B cell (primary cell): ENCODE results near the gene ATP11B. TPM values are rescaled to one million over a fixed set of nuclear protein-coding genes. Genes with fewer than 3 reads are reported as not detected.

Experiments used
- ATAC-seq: fragments of 200-7000 bp; cut with Tn5 transposase; one replicate; pipeline ENCODE4 v1.10.0; 2021; ENCODE audit warnings: low read depth, mild to moderate bottlenecking, moderate number of reproducible peaks, moderate library complexity
- CTCF ChIA-PET: fragments of 350-600 bp; sonication (Branson Sonifier 250); formaldehyde crosslinking; loops from one replicate; lab custom pipeline; 2021; ENCODE audit warnings: antibody characterized with exemption, inconsistent platforms; lab: Charles Lee
- POLR2A ChIA-PET: fragments of 350-600 bp; sonication (Branson Sonifier 250); formaldehyde crosslinking; loops from one replicate; lab custom pipeline; 2021; ENCODE audit warnings: antibody characterized with exemption; lab: Charles Lee
- DNase-seq: peaks from one replicate; pipeline ENCODE4 v3.0.0; 2013
- H2AFZ ChIP-seq: 2 replicates; pipeline ENCODE4 v1.6.1; 2012; ENCODE audit warnings: mild to moderate bottlenecking, low read depth, low read length; ENCODE audit not compliant: insufficient read depth, poor library complexity, severe bottlenecking
- H3K27ac ChIP-seq, 2 donors: 1 replicate in 1 of 2; 2 replicates in 1 of 2; pipeline ENCODE4 v1.5.1; 2012 to 2013; ENCODE audit warnings: low read length in 2 of 2, mild to moderate bottlenecking in 2 of 2, moderate library complexity in 1 of 2
- H3K27me3 ChIP-seq, 4 experiments: fragments of 200-600 bp in 1 of 4; sonication (generic) in 1 of 4; replicated peaks in 1 of 4; 1 replicate in 2 of 4; 2 replicates in 2 of 4; pipeline versions ENCODE4 v1.6.1 to v1.7.0; 2013 to 2016; ENCODE audit warnings: low read length in 3 of 4, mild to moderate bottlenecking in 2 of 4, mixed read lengths in 1 of 4, moderate library complexity in 1 of 4; ENCODE audit not compliant: insufficient read depth in 4 of 4, control insufficient read depth in 3 of 4; ENCODE audit errors: control extremely low read depth in 1 of 4
- H3K36me3 ChIP-seq, 2 experiments: replicated peaks in 1 of 2; 1 replicate in 1 of 2; 2 replicates in 1 of 2; pipeline versions ENCODE4 v1.6.1 to v1.7.1; 2013; ENCODE audit warnings: low read length in 1 of 2; ENCODE audit not compliant: insufficient read depth in 2 of 2, control insufficient read depth in 1 of 2; ENCODE audit errors: control extremely low read depth in 1 of 2, extremely low read depth in 1 of 2
- H3K4me1 ChIP-seq, 2 donors: fragments of 200-600 bp in 1 of 2; sonication (generic) in 1 of 2; 1 replicate in 1 of 2; 2 replicates in 1 of 2; pipeline versions ENCODE4 v1.5.1 to v1.6.1; 2013 to 2017; ENCODE audit warnings: low read length in 2 of 2; ENCODE audit not compliant: control insufficient read depth in 2 of 2, insufficient read depth in 2 of 2
- H3K4me2 ChIP-seq: replicated peaks from 2 replicates; pipeline ENCODE3; 2012; ENCODE audit warnings: mild to moderate bottlenecking, low read depth, low read length; ENCODE audit not compliant: poor library complexity, severe bottlenecking
- H3K4me3 ChIP-seq, 5 experiments: fragments of 200-600 bp in 1 of 5; sonication (generic) in 1 of 5; 1 replicate in 3 of 5; 2 replicates in 2 of 5; pipeline versions ENCODE4 v1.5.1 to v1.7.0; 2011 to 2016; ENCODE audit warnings: low read length in 4 of 5, mild to moderate bottlenecking in 4 of 5, low read depth in 2 of 5, control low read depth in 1 of 5, moderate library complexity in 1 of 5; ENCODE audit not compliant: insufficient read depth in 1 of 5; ENCODE audit errors: control extremely low read depth in 1 of 5, extremely low read depth in 1 of 5
- H3K79me2 ChIP-seq: fragments of 200-600 bp; sonication (generic); one replicate; pipeline ENCODE4 v1.6.0; 2016; ENCODE audit warnings: low read length; ENCODE audit not compliant: control insufficient read depth, insufficient read depth
- H3K9ac ChIP-seq: fragments of 200-600 bp; sonication (generic); 2 replicates; pipeline ENCODE4 v1.6.1; 2017; ENCODE audit warnings: mild to moderate bottlenecking, low read length, moderate library complexity
- H3K9me3 ChIP-seq, 3 donors: one replicate each; pipeline versions ENCODE4 v1.6.1 to v1.7.1; 2013; ENCODE audit warnings: low read length in 2 of 3; ENCODE audit not compliant: control insufficient read depth in 2 of 3, insufficient read depth in 1 of 3; ENCODE audit errors: control extremely low read depth in 1 of 3
- H4K20me1 ChIP-seq: 2 replicates; pipeline ENCODE4 v1.6.0; 2012; ENCODE audit warnings: mild to moderate bottlenecking, low read length; ENCODE audit not compliant: insufficient read depth, control insufficient read depth, poor library complexity, severe bottlenecking
- H3K27ac Mint-ChIP-seq: one replicate; pipeline ENCODE4 v1.8.0; 2021; ENCODE audit warnings: mixed read lengths
- H3K27me3 Mint-ChIP-seq: one replicate; pipeline ENCODE4 v1.8.0; 2021; ENCODE audit warnings: mixed read lengths
- H3K4me1 Mint-ChIP-seq: one replicate; pipeline ENCODE4 v1.8.0; 2021; ENCODE audit warnings: mixed read lengths
- H3K4me3 Mint-ChIP-seq: one replicate; pipeline ENCODE4 v1.8.0; 2021; ENCODE audit warnings: mixed read lengths
- H3K9me3 Mint-ChIP-seq: one replicate; pipeline ENCODE4 v1.8.0; 2022; ENCODE audit warnings: mixed read lengths; ENCODE audit not compliant: insufficient read depth
- CTCF ChIP-seq: fragments of 200-600 bp; IDR thresholded peaks from one replicate; pipeline ENCODE4 v1.8.0; 2022; ENCODE audit warnings: antibody characterized with exemption, mild to moderate bottlenecking
- EZH2 ChIP-seq: IDR thresholded peaks from 2 replicates; pipeline ENCODE4 v1.6.1; 2012; ENCODE audit warnings: borderline replicate concordance, low read depth, mild to moderate bottlenecking, moderate library complexity, low read length; ENCODE audit not compliant: insufficient read depth, poor library complexity, severe bottlenecking
- WGBS: methylation state at CpG from one replicate; pipeline ENCODE4 v1.1.5; 2013; ENCODE audit warnings: missing lambda C conversion rate; ENCODE audit not compliant: insufficient coverage; 5-methylcytosine and 5-hydroxymethylcytosine counted together
- intact Hi-C: fragments of 100-400 bp; cut with micrococcal nuclease; formaldehyde crosslinking; loops from one replicate; pipeline ENCODE4 v1.10.0; 2022
- polyA plus RNA-seq: library from polyadenylated mRNA; depleted of rRNA; stranded (reverse); fragments of >200 nt; gene quantifications from 2 replicates; pipeline ENCODE4 v1.2.3, GENCODE V29; 2012
- total RNA-seq, 2 donors: library from RNA; stranded (reverse); fragments of 120-200 nt in 1 of 2; gene quantifications; 1 replicate in 1 of 2; 2 replicates in 1 of 2; pipeline versions ENCODE4 v1.2.3 to v1.2.4, GENCODE V29; 2013 to 2022

ATP11B gene
- total and polyA plus RNA-seq, 2 donors (not counting 1 experiment from before 2014, with no cell fraction given), result 14.0 to 81.9 TPM

- Histone ChIP-seq H3K4me3 (no peak overlapping the region), H2AFZ (no peak overlapping the region), H3K27ac (no peak overlapping the region), H3K9ac (no peak overlapping the region), H4K20me1 (peaks cover 48% of the 10 kb centered on the region), H3K4me1 (peaks cover 15 to 20% of the 10 kb centered on the region in 2 donors), H3K36me3 (no peaks in the 10 kb centered on the region), H3K79me2 (peaks cover 81% of the 10 kb centered on the region), H3K27me3 (no peaks in the 10 kb centered on the region), H3K4me2 (no peak overlapping the region), H3K9me3 (no peaks in the 10 kb centered on the region)
- intact Hi-C loops, result no loop called here
- POLR2A ChIA-PET, result no interaction called here
- H3K27me3 Mint-ChIP-seq, result no peaks in the 10 kb centered on the region
- H3K27ac Mint-ChIP-seq, result no peak overlapping the region
- TF ChIP-seq CTCF (no peak), EZH2 (no peak)
- no peak for ATAC-seq
- no peak for DNase-seq
- 90% methylated on average over 2 of the region's 7 CpGs for WGBS
- no peaks in the 10 kb centered on the region for H3K9me3 Mint-ChIP-seq
- no peak overlapping the region for H3K4me3 Mint-ChIP-seq
- CTCF ChIA-PET, result interaction anchor here (1.5 kb wide), 1 partner anchor 14 kb away, joined by 6 read pairs; no protein-coding TSS in a partner anchor
- peaks cover 50% of the 10 kb centered on the region for H3K4me1 Mint-ChIP-seq
Observed at GRCh38 chr3:182969853-182970252, 176.5 kb downstream of the ATP11B start.

GRCh38 chr3:182970811-182971418 is 177.6 kb downstream of the ATP11B start:
- Histone ChIP-seq H3K4me3 (no peak overlapping the region), H4K20me1 (peaks cover 47% of the 10 kb centered on the region), H3K79me2 (peaks cover 88% of the 10 kb centered on the region), H3K36me3 (no peaks in the 10 kb centered on the region), H3K27ac (no peak overlapping the region), H3K9me3 (no peaks in the 10 kb centered on the region), H3K4me2 (no peak overlapping the region), H3K27me3 (no peaks in the 10 kb centered on the region), H3K4me1 (peaks cover 15 to 18% of the 10 kb centered on the region in 2 donors), H3K9ac (no peak overlapping the region), H2AFZ (no peak overlapping the region)
- Mint-ChIP-seq H3K27me3 (no peaks in the 10 kb centered on the region), H3K9me3 (no peaks in the 10 kb centered on the region), H3K4me3 (no peak overlapping the region), H3K27ac (no peak overlapping the region), H3K4me1 (peaks cover 47% of the 10 kb centered on the region)
- 100% methylated on average over 2 of the region's 3 CpGs for WGBS
- no peak for ATAC-seq
- CTCF ChIA-PET, result interaction anchor here (1.2 to 1.5 kb wide), 2 partner anchors 12 to 225 kb away, joined by 3 to 6 read pairs; no protein-coding TSS in a partner anchor
- TF ChIP-seq CTCF, result no peak
- TF ChIP-seq EZH2, result no peak
- POLR2A ChIA-PET, result no interaction called here
- intact Hi-C loops, result no loop called here
- DNase-seq, result no peak
